ENCODE results near the gene GPR78.

DNA sequence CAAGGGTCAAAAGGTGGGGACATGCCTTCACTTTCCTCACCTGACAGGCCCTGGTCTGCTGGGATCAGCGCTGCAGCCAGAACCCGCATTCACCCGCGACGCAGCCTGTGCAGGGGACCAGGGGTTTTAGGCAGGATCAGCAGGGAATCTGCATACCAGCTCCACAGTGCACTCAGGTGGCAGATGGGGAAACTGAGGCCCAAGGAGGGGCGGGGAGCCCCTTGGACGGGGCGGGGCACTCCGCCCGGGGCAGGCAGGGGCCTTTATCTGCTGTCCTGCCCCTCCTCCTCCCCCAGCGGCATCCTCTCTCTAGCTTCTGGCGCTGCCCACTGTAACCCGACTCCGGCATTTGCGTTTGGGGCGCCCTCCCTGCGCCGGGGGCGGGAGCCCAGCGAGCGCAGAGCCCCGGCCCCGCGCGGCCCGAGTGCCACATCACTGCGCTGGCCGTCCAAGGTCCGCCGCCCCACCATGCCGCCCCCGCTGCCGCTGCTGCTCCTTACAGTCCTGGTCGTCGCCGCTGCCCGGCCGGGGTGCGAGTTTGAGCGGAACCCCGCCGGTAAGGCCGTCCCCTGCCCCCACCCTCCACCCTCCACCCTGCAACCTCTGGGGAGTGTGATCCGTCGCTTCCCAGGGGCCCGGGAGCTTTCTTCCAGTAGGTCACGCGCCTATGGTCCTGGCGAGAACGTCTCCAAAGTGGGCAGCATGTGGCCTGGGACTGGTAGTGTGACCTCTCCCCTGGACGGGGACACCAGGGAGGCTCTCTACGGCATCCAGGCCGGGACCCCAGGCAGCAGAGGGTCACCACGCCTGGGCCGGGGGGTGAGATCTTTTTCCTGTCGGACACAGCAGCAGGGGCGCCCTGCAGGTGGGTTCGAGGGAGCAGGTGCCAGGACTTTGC is 12.4 kb downstream of the GPR78 start, which contains the start of gene CPZ:
- TF ChIP-seq ZNF624 (tag by site-specific recombination; IDR thresholded peaks at IDR 0.05) (no peak), KLF9 (tag by site-specific recombination; IDR thresholded peaks at IDR 0.05; ENCODE audit: low read depth) (no peak), KLF8 (tag by site-specific recombination; IDR thresholded peaks at IDR 0.05) (no peak), ZBTB7A (tag by site-specific recombination; IDR thresholded peaks at IDR 0.05; ENCODE audit: low read depth) (no peak)
- TF ChIP-seq, protein P1, sequence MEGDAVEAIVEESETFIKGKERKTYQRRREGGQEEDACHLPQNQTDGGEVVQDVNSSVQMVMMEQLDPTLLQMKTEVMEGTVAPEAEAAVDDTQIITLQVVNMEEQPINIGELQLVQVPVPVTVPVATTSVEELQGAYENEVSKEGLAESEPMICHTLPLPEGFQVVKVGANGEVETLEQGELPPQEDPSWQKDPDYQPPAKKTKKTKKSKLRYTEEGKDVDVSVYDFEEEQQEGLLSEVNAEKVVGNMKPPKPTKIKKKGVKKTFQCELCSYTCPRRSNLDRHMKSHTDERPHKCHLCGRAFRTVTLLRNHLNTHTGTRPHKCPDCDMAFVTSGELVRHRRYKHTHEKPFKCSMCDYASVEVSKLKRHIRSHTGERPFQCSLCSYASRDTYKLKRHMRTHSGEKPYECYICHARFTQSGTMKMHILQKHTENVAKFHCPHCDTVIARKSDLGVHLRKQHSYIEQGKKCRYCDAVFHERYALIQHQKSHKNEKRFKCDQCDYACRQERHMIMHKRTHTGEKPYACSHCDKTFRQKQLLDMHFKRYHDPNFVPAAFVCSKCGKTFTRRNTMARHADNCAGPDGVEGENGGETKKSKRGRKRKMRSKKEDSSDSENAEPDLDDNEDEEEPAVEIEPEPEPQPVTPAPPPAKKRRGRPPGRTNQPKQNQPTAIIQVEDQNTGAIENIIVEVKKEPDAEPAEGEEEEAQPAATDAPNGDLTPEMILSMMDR (tag by site-specific recombination; IDR thresholded peaks at IDR 0.05), result no peak

All from HEK293 (cell line).